ENCODE measurements around the gene ELAVL4.

DNA sequence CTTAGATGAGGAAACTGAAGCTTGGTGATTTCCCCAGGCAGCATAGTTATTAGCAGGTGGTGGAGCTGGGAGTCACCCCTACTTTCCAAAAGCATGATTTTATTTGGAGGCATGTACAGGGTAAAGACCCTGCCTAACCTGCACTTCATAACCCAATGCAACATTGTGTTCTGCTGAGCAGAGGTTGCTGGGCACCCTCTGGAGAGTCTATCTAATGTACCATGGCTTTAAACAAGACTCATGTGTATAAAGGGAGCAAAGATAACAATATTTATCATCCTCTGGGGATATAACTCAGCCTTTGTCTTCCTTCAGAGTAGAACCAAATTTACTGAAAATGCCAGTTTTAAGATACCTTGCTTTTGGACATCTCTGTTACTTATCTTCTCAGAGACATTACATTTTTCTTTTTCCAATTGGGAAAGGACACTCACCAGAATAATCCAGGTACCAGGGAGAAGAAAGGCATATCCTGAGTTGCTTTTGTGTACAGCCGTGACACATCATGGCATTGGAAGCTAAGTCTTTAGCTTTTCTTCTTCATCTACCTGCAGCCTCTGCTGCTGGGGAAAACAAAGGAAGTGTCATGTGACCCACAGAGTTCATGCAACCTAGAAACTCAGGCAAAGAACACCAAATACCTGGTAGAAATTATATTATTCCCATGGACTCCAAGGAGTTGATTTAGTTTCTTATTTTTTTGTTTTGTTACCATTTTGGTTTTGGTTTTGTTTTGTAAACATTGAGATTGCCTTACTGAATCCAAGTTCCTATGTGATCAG is 39.6 kb downstream of the ELAVL4 start:
- no peak for TF ChIP-seq SP1 (CRISPR knock-in tag; conservative IDR thresholded peaks at IDR 0.05)
- TF ChIP-seq, protein P1, sequence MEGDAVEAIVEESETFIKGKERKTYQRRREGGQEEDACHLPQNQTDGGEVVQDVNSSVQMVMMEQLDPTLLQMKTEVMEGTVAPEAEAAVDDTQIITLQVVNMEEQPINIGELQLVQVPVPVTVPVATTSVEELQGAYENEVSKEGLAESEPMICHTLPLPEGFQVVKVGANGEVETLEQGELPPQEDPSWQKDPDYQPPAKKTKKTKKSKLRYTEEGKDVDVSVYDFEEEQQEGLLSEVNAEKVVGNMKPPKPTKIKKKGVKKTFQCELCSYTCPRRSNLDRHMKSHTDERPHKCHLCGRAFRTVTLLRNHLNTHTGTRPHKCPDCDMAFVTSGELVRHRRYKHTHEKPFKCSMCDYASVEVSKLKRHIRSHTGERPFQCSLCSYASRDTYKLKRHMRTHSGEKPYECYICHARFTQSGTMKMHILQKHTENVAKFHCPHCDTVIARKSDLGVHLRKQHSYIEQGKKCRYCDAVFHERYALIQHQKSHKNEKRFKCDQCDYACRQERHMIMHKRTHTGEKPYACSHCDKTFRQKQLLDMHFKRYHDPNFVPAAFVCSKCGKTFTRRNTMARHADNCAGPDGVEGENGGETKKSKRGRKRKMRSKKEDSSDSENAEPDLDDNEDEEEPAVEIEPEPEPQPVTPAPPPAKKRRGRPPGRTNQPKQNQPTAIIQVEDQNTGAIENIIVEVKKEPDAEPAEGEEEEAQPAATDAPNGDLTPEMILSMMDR (IDR thresholded peaks at IDR 0.05): no peak
- TF ChIP-seq, protein P2, sequence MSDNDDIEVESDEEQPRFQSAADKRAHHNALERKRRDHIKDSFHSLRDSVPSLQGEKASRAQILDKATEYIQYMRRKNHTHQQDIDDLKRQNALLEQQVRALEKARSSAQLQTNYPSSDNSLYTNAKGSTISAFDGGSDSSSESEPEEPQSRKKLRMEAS (CRISPR knock-in tag; IDR thresholded peaks at IDR 0.05): no peak
- TF ChIP-seq, protein P3, sequence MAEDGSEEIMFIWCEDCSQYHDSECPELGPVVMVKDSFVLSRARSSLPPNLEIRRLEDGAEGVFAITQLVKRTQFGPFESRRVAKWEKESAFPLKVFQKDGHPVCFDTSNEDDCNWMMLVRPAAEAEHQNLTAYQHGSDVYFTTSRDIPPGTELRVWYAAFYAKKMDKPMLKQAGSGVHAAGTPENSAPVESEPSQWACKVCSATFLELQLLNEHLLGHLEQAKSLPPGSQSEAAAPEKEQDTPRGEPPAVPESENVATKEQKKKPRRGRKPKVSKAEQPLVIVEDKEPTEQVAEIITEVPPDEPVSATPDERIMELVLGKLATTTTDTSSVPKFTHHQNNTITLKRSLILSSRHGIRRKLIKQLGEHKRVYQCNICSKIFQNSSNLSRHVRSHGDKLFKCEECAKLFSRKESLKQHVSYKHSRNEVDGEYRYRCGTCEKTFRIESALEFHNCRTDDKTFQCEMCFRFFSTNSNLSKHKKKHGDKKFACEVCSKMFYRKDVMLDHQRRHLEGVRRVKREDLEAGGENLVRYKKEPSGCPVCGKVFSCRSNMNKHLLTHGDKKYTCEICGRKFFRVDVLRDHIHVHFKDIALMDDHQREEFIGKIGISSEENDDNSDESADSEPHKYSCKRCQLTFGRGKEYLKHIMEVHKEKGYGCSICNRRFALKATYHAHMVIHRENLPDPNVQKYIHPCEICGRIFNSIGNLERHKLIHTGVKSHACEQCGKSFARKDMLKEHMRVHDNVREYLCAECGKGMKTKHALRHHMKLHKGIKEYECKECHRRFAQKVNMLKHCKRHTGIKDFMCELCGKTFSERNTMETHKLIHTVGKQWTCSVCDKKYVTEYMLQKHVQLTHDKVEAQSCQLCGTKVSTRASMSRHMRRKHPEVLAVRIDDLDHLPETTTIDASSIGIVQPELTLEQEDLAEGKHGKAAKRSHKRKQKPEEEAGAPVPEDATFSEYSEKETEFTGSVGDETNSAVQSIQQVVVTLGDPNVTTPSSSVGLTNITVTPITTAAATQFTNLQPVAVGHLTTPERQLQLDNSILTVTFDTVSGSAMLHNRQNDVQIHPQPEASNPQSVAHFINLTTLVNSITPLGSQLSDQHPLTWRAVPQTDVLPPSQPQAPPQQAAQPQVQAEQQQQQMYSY (CRISPR knock-in tag; IDR thresholded peaks at IDR 0.05): no peak
- no peak for TF ChIP-seq NFE2L1 (CRISPR knock-in tag; IDR thresholded peaks at IDR 0.05)
- TF ChIP-seq, protein P4, sequence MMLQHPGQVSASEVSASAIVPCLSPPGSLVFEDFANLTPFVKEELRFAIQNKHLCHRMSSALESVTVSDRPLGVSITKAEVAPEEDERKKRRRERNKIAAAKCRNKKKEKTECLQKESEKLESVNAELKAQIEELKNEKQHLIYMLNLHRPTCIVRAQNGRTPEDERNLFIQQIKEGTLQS (CRISPR knock-in tag; conservative IDR thresholded peaks at IDR 0.05): no peak
- TF ChIP-seq, protein P5, sequence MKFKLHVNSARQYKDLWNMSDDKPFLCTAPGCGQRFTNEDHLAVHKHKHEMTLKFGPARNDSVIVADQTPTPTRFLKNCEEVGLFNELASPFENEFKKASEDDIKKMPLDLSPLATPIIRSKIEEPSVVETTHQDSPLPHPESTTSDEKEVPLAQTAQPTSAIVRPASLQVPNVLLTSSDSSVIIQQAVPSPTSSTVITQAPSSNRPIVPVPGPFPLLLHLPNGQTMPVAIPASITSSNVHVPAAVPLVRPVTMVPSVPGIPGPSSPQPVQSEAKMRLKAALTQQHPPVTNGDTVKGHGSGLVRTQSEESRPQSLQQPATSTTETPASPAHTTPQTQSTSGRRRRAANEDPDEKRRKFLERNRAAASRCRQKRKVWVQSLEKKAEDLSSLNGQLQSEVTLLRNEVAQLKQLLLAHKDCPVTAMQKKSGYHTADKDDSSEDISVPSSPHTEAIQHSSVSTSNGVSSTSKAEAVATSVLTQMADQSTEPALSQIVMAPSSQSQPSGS (CRISPR knock-in tag; IDR thresholded peaks at IDR 0.05; ENCODE audit: borderline replicate concordance, low read depth): no peak
- TF ChIP-seq CREM (CRISPR knock-in tag; IDR thresholded peaks at IDR 0.05): no peak
- TF ChIP-seq NR1H2 (CRISPR knock-in tag; IDR thresholded peaks at IDR 0.05): no peak
- TF ChIP-seq ZNF396 (CRISPR knock-in tag; IDR thresholded peaks at IDR 0.05; ENCODE audit: borderline replicate concordance): no peak
